IMR-90 (cell line): ENCODE results near the gene ELF2.

Source experiments
- BHLHE40 ChIP-seq: fragments of 150-350 bp; IDR thresholded peaks from 2 replicates; pipeline ENCODE4 v1.6.1; 2016; ENCODE audit warnings: mild to moderate bottlenecking, low read depth, low read length
- CEBPB ChIP-seq: IDR thresholded peaks from 2 replicates; pipeline ENCODE4 v1.6.1; 2012; ENCODE audit warnings: low read depth, low read length, improper control_type of control experiment
- CTCF ChIP-seq: conservative IDR thresholded peaks from 2 replicates; pipeline ENCODE4 v1.5.1; 2012; ENCODE audit warnings: mild to moderate bottlenecking, low read depth, low read length, improper control_type of control experiment
- FOS ChIP-seq: fragments of 150-350 bp; IDR thresholded peaks from 2 replicates; pipeline ENCODE4 v1.6.1; 2016; ENCODE audit warnings: low read depth, low read length
- MAZ ChIP-seq: IDR thresholded peaks from 2 replicates; pipeline ENCODE4 v1.6.1; 2012; ENCODE audit warnings: low read depth, mild to moderate bottlenecking, low read length, improper control_type of control experiment, moderate library complexity, borderline replicate concordance
- MXI1 ChIP-seq: IDR thresholded peaks from 2 replicates; pipeline ENCODE4 v1.6.1; 2012; ENCODE audit warnings: low read depth, mild to moderate bottlenecking, low read length, moderate library complexity, borderline replicate concordance
- NFE2L2 ChIP-seq: fragments of 150-350 bp; IDR thresholded peaks from 2 replicates; pipeline ENCODE4 v1.6.1; 2016; ENCODE audit warnings: low read depth, mild to moderate bottlenecking, low read length
- POLR2A ChIP-seq: IDR thresholded peaks from 2 replicates; pipeline ENCODE4 v1.6.1; 2012; ENCODE audit warnings: mild to moderate bottlenecking, low read depth, low read length
- RAD21 ChIP-seq: IDR thresholded peaks from 2 replicates; pipeline ENCODE4 v1.6.1; 2012; ENCODE audit warnings: low read length, improper control_type of control experiment
- SMC3 ChIP-seq: fragments of 150-350 bp; IDR thresholded peaks from 2 replicates; pipeline ENCODE4 v1.6.1; 2016; ENCODE audit warnings: low read depth, mild to moderate bottlenecking, antibody characterized with exemption, low read length, moderate library complexity
- TF ChIP-seq, protein P1 (sequence below): fragments of 150-350 bp; IDR thresholded peaks from 2 replicates; pipeline ENCODE4 v1.6.1; 2017; ENCODE audit warnings: mild to moderate bottlenecking, antibody characterized with exemption, low read length, low read depth

DNA sequence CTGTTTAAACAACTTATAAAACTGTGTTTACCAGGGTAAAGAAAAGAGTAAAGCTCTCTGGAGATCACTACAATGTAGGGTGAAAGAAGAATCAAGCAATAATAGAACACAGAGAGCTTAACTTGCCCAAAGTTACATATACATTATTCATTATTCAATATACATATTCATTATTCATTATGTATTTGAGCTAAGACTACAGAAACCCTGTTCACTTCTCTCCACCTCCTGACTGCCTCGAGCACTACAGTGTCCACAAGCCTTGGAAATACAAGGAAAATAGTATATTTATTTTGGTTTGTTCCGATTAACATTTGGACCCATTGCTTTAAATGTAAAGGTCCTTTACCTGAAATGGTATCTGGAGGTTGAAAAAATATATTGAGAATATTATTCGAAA lies 35.9 kb upstream of the ELF2 start:
- TF ChIP-seq POLR2A (no peak), CTCF (no peak), RAD21 (no peak), CEBPB (no peak), SMC3 (no peak), MAZ (no peak), NFE2L2 (no peak), MXI1 (no peak), BHLHE40 (no peak), FOS (no peak)
- TF ChIP-seq, protein P1, sequence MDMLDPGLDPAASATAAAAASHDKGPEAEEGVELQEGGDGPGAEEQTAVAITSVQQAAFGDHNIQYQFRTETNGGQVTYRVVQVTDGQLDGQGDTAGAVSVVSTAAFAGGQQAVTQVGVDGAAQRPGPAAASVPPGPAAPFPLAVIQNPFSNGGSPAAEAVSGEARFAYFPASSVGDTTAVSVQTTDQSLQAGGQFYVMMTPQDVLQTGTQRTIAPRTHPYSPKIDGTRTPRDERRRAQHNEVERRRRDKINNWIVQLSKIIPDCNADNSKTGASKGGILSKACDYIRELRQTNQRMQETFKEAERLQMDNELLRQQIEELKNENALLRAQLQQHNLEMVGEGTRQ = no peak
